OCI-LY7 (cell line): ENCODE results near the gene CCDC60. TPM values are rescaled to one million over a fixed set of nuclear protein-coding genes. Genes with fewer than 3 reads are reported as not detected.

Source experiments
- BruUV-seq: library from RNA; stranded (reverse); fragments of 400-500 nt; replicated peaks from 2 replicates; lab custom pipeline; 2021; lab: Mats Ljungman, UMichigan
- CTCF ChIA-PET: fragments of 300-600 bp; sonication (Branson Sonifier 250); formaldehyde crosslinking; loops from one replicate; lab custom pipeline; 2022; ENCODE audit warnings: antibody characterized with exemption; ENCODE audit not compliant: unreplicated experiment; lab: Charles Lee
- POLR2A ChIA-PET: fragments of 300-600 bp; sonication (Branson Sonifier 250); formaldehyde crosslinking; loops from one replicate; lab custom pipeline; 2022; ENCODE audit warnings: antibody characterized with exemption; lab: Charles Lee
- DNase-seq: peaks from one replicate; pipeline ENCODE4 v3.0.0-alpha.2; 2015; ENCODE audit warnings: low spot score
- H2AFZ ChIP-seq: fragments of 200-600 bp; sonication (generic), shearing (Covaris generic); 2 replicates; pipeline ENCODE4 v1.6.1; 2014; ENCODE audit warnings: mild to moderate bottlenecking, antibody characterized with exemption, low read length, moderate library complexity
- H3K27ac ChIP-seq: fragments of 200-600 bp; sonication (generic); 2 replicates; pipeline ENCODE4 v1.5.1; 2014; ENCODE audit warnings: mixed run types, low read depth, mild to moderate bottlenecking, moderate library complexity, low read length, inconsistent platforms; ENCODE audit not compliant: poor library complexity, severe bottlenecking
- H3K36me3 ChIP-seq: fragments of 200-600 bp; sonication (generic); 2 replicates; pipeline ENCODE4 v1.6.1; 2014; ENCODE audit warnings: mild to moderate bottlenecking, antibody characterized with exemption, low read length, moderate library complexity, mixed read lengths; ENCODE audit not compliant: insufficient read depth
- H3K4me1 ChIP-seq: fragments of 200-600 bp; sonication (generic); 2 replicates; pipeline ENCODE4 v1.5.1; 2014; ENCODE audit warnings: mild to moderate bottlenecking, low read length; ENCODE audit not compliant: insufficient read depth, poor library complexity, severe bottlenecking
- H3K4me2 ChIP-seq: fragments of 200-600 bp; sonication (generic); 2 replicates; pipeline ENCODE4 v1.6.1; 2014; ENCODE audit warnings: mild to moderate bottlenecking, low read length
- H3K4me3 ChIP-seq: fragments of 200-600 bp; sonication (generic); 2 replicates; pipeline ENCODE4 v1.5.1; 2014; ENCODE audit warnings: mild to moderate bottlenecking, low read depth, low read length; ENCODE audit not compliant: poor library complexity, severe bottlenecking
- H3K79me2 ChIP-seq: fragments of 200-600 bp; sonication (generic); 2 replicates; pipeline ENCODE4 v1.6.1; 2016; ENCODE audit warnings: low read depth, mild to moderate bottlenecking, low read length, moderate library complexity, mixed read lengths; ENCODE audit not compliant: insufficient read depth
- H3K9me2 ChIP-seq: fragments of 200-600 bp; sonication (generic); 2 replicates; pipeline ENCODE4 v1.6.1; 2016; ENCODE audit warnings: mild to moderate bottlenecking, low read length, mixed read lengths; ENCODE audit not compliant: insufficient read depth
- H3K9me3 ChIP-seq: fragments of 200-600 bp; sonication (generic); 2 replicates; pipeline ENCODE4 v1.6.1; 2014; ENCODE audit warnings: mild to moderate bottlenecking, mixed run types, low read length, mixed read lengths
- H4K20me1 ChIP-seq: fragments of 200-600 bp; sonication (generic); 2 replicates; pipeline ENCODE4 v1.6.1; 2014; ENCODE audit warnings: mild to moderate bottlenecking, antibody characterized with exemption, low read length, moderate library complexity, mixed read lengths; ENCODE audit not compliant: insufficient read depth
- EZH2phosphoT487 ChIP-seq: fragments of 200-600 bp; sonication (generic); IDR thresholded peaks from 2 replicates; pipeline ENCODE4 v1.6.1; 2018; ENCODE audit warnings: low read depth, borderline replicate concordance, mild to moderate bottlenecking, mixed run types, antibody characterized with exemption, low read length, moderate library complexity, mixed read lengths
- intact Hi-C: fragments of 100-400 bp; cut with micrococcal nuclease; formaldehyde crosslinking; loops from one replicate; pipeline ENCODE4 v1.10.0; 2022; ENCODE audit not compliant: unreplicated experiment
- total RNA-seq, 2 experiments: library from RNA; depleted of rRNA in 1 of 2; stranded (reverse); fragments of >200 nt in 1 of 2; shearing (Covaris generic) in 1 of 2; gene quantifications; 2 replicates each; pipeline ENCODE4 v1.2.3, GENCODE V29; 2014 to 2022
- TF ChIP-seq, protein P1 (sequence below): fragments of 200-600 bp; sonication (generic); conservative IDR thresholded peaks from 2 replicates; pipeline ENCODE4 v1.5.1; 2014; ENCODE audit warnings: mild to moderate bottlenecking, antibody characterized with exemption, low read length, moderate library complexity, mixed read lengths

Gene CCDC60
- total RNA-seq, 2 experiments from 2014 or later = not detected

DNA sequence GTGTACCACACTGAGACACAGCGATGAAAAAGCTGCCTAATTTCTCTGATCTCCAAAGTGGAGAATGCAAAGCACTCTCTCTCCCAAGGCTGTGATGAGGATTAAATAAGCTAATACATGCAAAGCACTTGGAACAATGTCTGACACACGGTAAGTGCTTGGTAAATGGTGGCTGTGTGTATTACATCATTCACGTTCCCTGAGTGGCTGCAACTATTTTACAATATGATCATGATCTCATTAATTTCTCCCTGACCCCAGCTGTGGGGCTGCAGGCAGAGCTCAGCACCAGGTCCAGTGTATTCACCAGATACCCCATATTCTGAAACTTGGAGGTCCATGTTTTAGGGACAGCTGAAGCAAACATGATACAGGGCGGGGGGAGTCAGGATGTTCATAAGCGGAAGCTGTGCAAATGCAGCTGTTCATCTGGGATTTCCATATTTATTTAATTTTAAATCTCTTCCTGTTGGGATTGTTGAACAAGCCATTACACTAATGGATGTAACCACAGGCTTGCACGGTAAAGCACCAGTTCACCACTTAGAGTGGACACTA is 106.4 kb downstream of the CCDC60 start:
- no peak for DNase-seq
- no peaks in the 10 kb centered on the region for H3K9me3 ChIP-seq
- no peaks in the 10 kb centered on the region for H3K9me2 ChIP-seq
- no peaks in the 10 kb centered on the region for H3K79me2 ChIP-seq
- no peak overlapping the region for H3K27ac ChIP-seq
- TF ChIP-seq, protein P1, sequence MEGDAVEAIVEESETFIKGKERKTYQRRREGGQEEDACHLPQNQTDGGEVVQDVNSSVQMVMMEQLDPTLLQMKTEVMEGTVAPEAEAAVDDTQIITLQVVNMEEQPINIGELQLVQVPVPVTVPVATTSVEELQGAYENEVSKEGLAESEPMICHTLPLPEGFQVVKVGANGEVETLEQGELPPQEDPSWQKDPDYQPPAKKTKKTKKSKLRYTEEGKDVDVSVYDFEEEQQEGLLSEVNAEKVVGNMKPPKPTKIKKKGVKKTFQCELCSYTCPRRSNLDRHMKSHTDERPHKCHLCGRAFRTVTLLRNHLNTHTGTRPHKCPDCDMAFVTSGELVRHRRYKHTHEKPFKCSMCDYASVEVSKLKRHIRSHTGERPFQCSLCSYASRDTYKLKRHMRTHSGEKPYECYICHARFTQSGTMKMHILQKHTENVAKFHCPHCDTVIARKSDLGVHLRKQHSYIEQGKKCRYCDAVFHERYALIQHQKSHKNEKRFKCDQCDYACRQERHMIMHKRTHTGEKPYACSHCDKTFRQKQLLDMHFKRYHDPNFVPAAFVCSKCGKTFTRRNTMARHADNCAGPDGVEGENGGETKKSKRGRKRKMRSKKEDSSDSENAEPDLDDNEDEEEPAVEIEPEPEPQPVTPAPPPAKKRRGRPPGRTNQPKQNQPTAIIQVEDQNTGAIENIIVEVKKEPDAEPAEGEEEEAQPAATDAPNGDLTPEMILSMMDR = no peak
- no peak for TF ChIP-seq EZH2phosphoT487
- no peaks in the 10 kb centered on the region for H4K20me1 ChIP-seq
- H3K4me1 ChIP-seq = no peaks in the 10 kb centered on the region
- H3K36me3 ChIP-seq = no peaks in the 10 kb centered on the region
- ChIA-PET POLR2A (no interaction called here), CTCF (no interaction called here)
- no peak overlapping the region for H3K4me2 ChIP-seq
- no peak overlapping the region for H3K4me3 ChIP-seq
- H2AFZ ChIP-seq = no peak overlapping the region
- intact Hi-C loops = loop anchor here (5.0 to 10.0 kb wide), 2 partner anchors 226 to 464 kb away; partner anchors contain the start of gene PRKAB1
- BruUV-seq = no TSS peak

DNA sequence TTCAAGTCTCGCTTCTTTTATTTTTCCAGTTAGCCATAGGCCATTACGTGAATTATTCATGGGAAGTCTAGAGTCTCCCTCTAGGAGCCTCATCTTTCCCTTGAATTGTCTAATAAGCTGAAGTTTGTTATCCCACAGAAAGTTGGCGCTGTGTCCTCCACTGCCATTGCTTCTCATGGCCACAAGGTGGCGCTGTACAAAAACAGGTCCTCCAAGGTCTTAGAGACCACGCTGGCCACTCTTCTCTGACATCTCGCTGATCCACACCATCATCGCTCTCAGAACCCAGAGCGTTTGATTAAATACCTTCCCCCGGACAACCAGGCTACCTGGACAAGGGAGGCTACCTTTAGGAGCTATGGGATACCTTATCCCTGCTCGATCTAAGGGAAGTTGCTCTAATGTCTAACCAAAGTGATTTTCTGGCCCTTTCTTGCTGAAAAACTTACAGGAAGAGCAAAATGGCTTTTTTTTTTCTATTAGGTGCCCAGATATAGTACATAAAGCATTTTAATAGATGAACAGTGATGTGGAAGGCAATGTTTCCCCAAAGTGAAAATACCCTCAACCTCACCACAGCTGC is 110.0 kb downstream of the CCDC60 start:
- BruUV-seq = no TSS peak
- Histone ChIP-seq H4K20me1 (no peaks in the 10 kb centered on the region), H3K36me3 (no peaks in the 10 kb centered on the region), H2AFZ (no peak overlapping the region), H3K9me3 (no peaks in the 10 kb centered on the region), H3K9me2 (no peaks in the 10 kb centered on the region), H3K79me2 (no peaks in the 10 kb centered on the region), H3K4me2 (no peak overlapping the region), H3K27ac (no peak overlapping the region), H3K4me3 (no peak overlapping the region), H3K4me1 (no peaks in the 10 kb centered on the region)
- intact Hi-C loops = loop anchor here (1.0 to 10.0 kb wide), 4 partner anchors 101 to 460 kb away; partner anchors contain the start of gene PRKAB1
- ChIA-PET POLR2A (interaction anchor here (0.6 kb wide), 1 partner anchor 98 kb away, joined by 3 read pairs; no protein-coding TSS in a partner anchor), CTCF (no interaction called here)
- TF ChIP-seq, protein P1 = peak; percentile 100
- TF ChIP-seq EZH2phosphoT487 = no peak
- peak; percentile 57 for DNase-seq

DNA sequence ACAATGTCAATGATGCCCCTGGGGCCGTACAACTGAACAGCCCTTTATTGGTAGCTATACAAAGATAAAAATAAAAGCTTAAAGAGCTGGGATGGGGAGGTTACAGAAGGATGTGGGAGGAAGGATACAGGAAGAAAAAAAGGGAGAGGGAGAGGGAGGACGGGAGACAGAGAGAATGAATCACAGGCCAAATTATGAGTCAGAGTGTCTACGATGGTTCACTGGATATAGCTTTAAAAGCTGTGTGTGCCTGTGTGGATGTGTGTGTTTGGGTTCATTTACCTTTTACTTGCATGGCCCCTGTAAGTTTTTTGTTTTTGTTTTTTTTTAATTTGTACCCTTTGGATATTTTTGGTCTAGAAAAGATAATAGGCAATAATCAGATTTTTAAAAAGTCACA is 111.9 kb downstream of the CCDC60 start:
- no peak overlapping the region for H3K4me3 ChIP-seq
- H3K4me1 ChIP-seq = no peaks in the 10 kb centered on the region
- ChIA-PET POLR2A (no interaction called here), CTCF (no interaction called here)
- H3K9me3 ChIP-seq = no peaks in the 10 kb centered on the region
- no peak overlapping the region for H2AFZ ChIP-seq
- BruUV-seq = no TSS peak
- DNase-seq = no peak
- TF ChIP-seq, protein P1 = no peak
- no peak for TF ChIP-seq EZH2phosphoT487
- no peak overlapping the region for H3K27ac ChIP-seq
- no peak overlapping the region for H3K4me2 ChIP-seq
- H4K20me1 ChIP-seq = no peaks in the 10 kb centered on the region
- no peaks in the 10 kb centered on the region for H3K9me2 ChIP-seq
- H3K79me2 ChIP-seq = no peaks in the 10 kb centered on the region
- H3K36me3 ChIP-seq = no peaks in the 10 kb centered on the region
- intact Hi-C loops = loop anchor here (10.0 kb wide), 1 partner anchor 458 kb away; no protein-coding TSS in a partner anchor
